Neural progenitor cell (in vitro differentiated cells): ENCODE results near the gene CFDP1. TPM values are rescaled to one million over a fixed set of nuclear protein-coding genes. Genes with fewer than 3 reads are reported as not detected.

Experiments
- DNase-seq: peaks from one replicate; pipeline ENCODE4 v3.0.0-alpha.2; 2016; ENCODE audit warnings: low spot score
- H2AFZ ChIP-seq: fragments of 200-600 bp; sonication (generic); replicated peaks from 2 replicates; pipeline ENCODE4 v1.6.1; 2016; ENCODE audit warnings: antibody characterized with exemption
- H3F3A ChIP-seq: fragments of 200-600 bp; sonication (generic); 2 replicates; pipeline ENCODE4 v1.6.1; 2016; ENCODE audit warnings: antibody characterized with exemption, low read depth
- H3K27ac ChIP-seq: fragments of 200-600 bp; sonication (generic); 2 replicates; pipeline ENCODE4 v1.5.1; 2016; ENCODE audit warnings: mild to moderate bottlenecking
- H3K27me3 ChIP-seq: fragments of 200-600 bp; sonication (generic); 2 replicates; pipeline ENCODE4 v1.6.1; 2016; ENCODE audit warnings: mild to moderate bottlenecking, moderate library complexity
- H3K36me3 ChIP-seq: fragments of 200-600 bp; sonication (generic); 2 replicates; pipeline ENCODE4 v1.5.1; 2016
- H3K4me1 ChIP-seq: fragments of 200-600 bp; sonication (generic); 2 replicates; pipeline ENCODE4 v1.6.1; 2016; ENCODE audit warnings: mixed run types
- H3K4me2 ChIP-seq: fragments of 200-600 bp; sonication (generic); 2 replicates; pipeline ENCODE4 v1.6.1; 2016
- H3K4me3 ChIP-seq: fragments of 200-600 bp; sonication (generic); 2 replicates; pipeline ENCODE4 v1.5.1; 2016
- H3K79me2 ChIP-seq: fragments of 200-600 bp; sonication (generic); 2 replicates; pipeline ENCODE4 v1.6.1; 2016; ENCODE audit warnings: low read depth
- H3K9ac ChIP-seq: fragments of 200-600 bp; sonication (generic); 2 replicates; pipeline ENCODE4 v1.6.1; 2016
- H3K9me3 ChIP-seq: fragments of 200-600 bp; sonication (generic); 2 replicates; pipeline ENCODE4 v1.5.1; 2016; ENCODE audit warnings: low read depth
- H4K20me1 ChIP-seq: fragments of 200-600 bp; sonication (generic); 2 replicates; pipeline ENCODE4 v1.6.1; 2016; ENCODE audit warnings: low read depth
- H3K27ac Mint-ChIP-seq: 3 replicates; pipeline ENCODE4 v1.8.0; 2021; ENCODE audit warnings: mixed read lengths
- H3K27me3 Mint-ChIP-seq: 2 replicates; pipeline ENCODE4 v1.8.0; 2022; ENCODE audit warnings: low read depth, mild to moderate bottlenecking, inconsistent platforms, moderate library complexity, mixed read lengths; ENCODE audit not compliant: insufficient read depth
- H3K36me3 Mint-ChIP-seq: 3 replicates; pipeline ENCODE4 v1.8.0; 2021; ENCODE audit warnings: mixed read lengths
- H3K4me1 Mint-ChIP-seq: 3 replicates; pipeline ENCODE4 v1.8.0; 2021; ENCODE audit warnings: mixed read lengths
- H3K4me3 Mint-ChIP-seq: 3 replicates; pipeline ENCODE4 v1.8.0; 2021; ENCODE audit warnings: mild to moderate bottlenecking, moderate library complexity, mixed read lengths
- H3K9me3 Mint-ChIP-seq: 3 replicates; pipeline ENCODE4 v1.8.0; 2020; ENCODE audit warnings: mixed read lengths
- CTCF ChIP-seq: fragments of 200-600 bp; sonication (generic); IDR thresholded peaks from 2 replicates; pipeline ENCODE4 v1.5.1; 2017; ENCODE audit warnings: antibody characterized with exemption, mild to moderate bottlenecking
- EZH2 ChIP-seq: fragments of 200-600 bp; sonication (generic); IDR thresholded peaks from 2 replicates; pipeline ENCODE4 v1.6.1; 2017; ENCODE audit warnings: antibody characterized with exemption, mild to moderate bottlenecking, moderate library complexity
- EZH2phosphoT487 ChIP-seq: fragments of 200-600 bp; sonication (generic); IDR thresholded peaks from 2 replicates; pipeline ENCODE4 v1.6.1; 2017; ENCODE audit warnings: antibody characterized with exemption
- total RNA-seq: library from RNA; depleted of rRNA; stranded (reverse); fragments of >200 nt; gene quantifications from 2 replicates; pipeline ENCODE4 v1.2.3, GENCODE V29; 2015; ENCODE audit warnings: low replicate concordance

CFDP1 gene
- total RNA-seq, 1 donor from 2014 or later: 159 TPM

GRCh38 chr16:75337430-75337829, 95.9 kb downstream of the CFDP1 start:
- H3K4me1 Mint-ChIP-seq: peaks cover 20% of the 10 kb centered on the region
- H3K36me3 ChIP-seq: peaks cover 6% of the 10 kb centered on the region
- no peak overlapping the region for H3K27ac ChIP-seq
- no peaks in the 10 kb centered on the region for H3K27me3 Mint-ChIP-seq
- no peak overlapping the region for H3K4me3 Mint-ChIP-seq
- H3K4me3 ChIP-seq: no peak overlapping the region
- H3K9ac ChIP-seq: no peak overlapping the region
- no peak overlapping the region for H3K4me2 ChIP-seq
- peaks cover 6% of the 10 kb centered on the region for H3K9me3 Mint-ChIP-seq
- peaks cover 38% of the 10 kb centered on the region for H3K36me3 Mint-ChIP-seq
- H2AFZ ChIP-seq: no peak overlapping the region
- H3K27me3 ChIP-seq: no peaks in the 10 kb centered on the region
- no peak overlapping the region for H3K27ac Mint-ChIP-seq
- H3K79me2 ChIP-seq: no peaks in the 10 kb centered on the region
- no peak for DNase-seq
- peaks cover 4% of the 10 kb centered on the region for H3F3A ChIP-seq
- TF ChIP-seq EZH2: no peak
- TF ChIP-seq EZH2phosphoT487: no peak
- no peak for TF ChIP-seq CTCF
- peaks cover 10% of the 10 kb centered on the region for H3K4me1 ChIP-seq
- H3K9me3 ChIP-seq: no peaks in the 10 kb centered on the region
- H4K20me1 ChIP-seq: no peaks in the 10 kb centered on the region

GRCh38 chr16:75336521-75336920, 96.8 kb downstream of the CFDP1 start:
- Mint-ChIP-seq H3K9me3 (peaks cover 6% of the 10 kb centered on the region), H3K27me3 (no peaks in the 10 kb centered on the region), H3K4me3 (no peak overlapping the region), H3K36me3 (peaks cover 38% of the 10 kb centered on the region), H3K4me1 (peaks cover 13% of the 10 kb centered on the region), H3K27ac (no peak overlapping the region)
- no peaks in the 10 kb centered on the region for H4K20me1 ChIP-seq
- no peak overlapping the region for H3K27ac ChIP-seq
- H2AFZ ChIP-seq: no peak overlapping the region
- no peak for DNase-seq
- H3K9ac ChIP-seq: no peak overlapping the region
- peaks cover 6% of the 10 kb centered on the region for H3K36me3 ChIP-seq
- H3F3A ChIP-seq: peaks cover 4% of the 10 kb centered on the region
- TF ChIP-seq CTCF (no peak), EZH2 (no peak), EZH2phosphoT487 (no peak)
- no peak overlapping the region for H3K4me3 ChIP-seq
- no peak overlapping the region for H3K4me2 ChIP-seq
- peaks cover 10% of the 10 kb centered on the region for H3K4me1 ChIP-seq
- no peaks in the 10 kb centered on the region for H3K27me3 ChIP-seq
- H3K79me2 ChIP-seq: no peaks in the 10 kb centered on the region
- no peaks in the 10 kb centered on the region for H3K9me3 ChIP-seq

- DNase-seq: no peak
- H3K4me3 Mint-ChIP-seq: no peak overlapping the region
- Histone ChIP-seq H3K27me3 (no peaks in the 10 kb centered on the region), H2AFZ (no peak overlapping the region), H3K9ac (no peak overlapping the region), H4K20me1 (no peaks in the 10 kb centered on the region), H3K27ac (no peak overlapping the region), H3K4me3 (no peak overlapping the region), H3K4me1 (no peaks in the 10 kb centered on the region), H3K9me3 (no peaks in the 10 kb centered on the region), H3K36me3 (no peaks in the 10 kb centered on the region), H3K79me2 (no peaks in the 10 kb centered on the region), H3F3A (no peaks in the 10 kb centered on the region), H3K4me2 (no peak overlapping the region)
- peaks cover 36% of the 10 kb centered on the region for H3K36me3 Mint-ChIP-seq
- no peak overlapping the region for H3K27ac Mint-ChIP-seq
- H3K27me3 Mint-ChIP-seq: no peaks in the 10 kb centered on the region
- peaks cover 14% of the 10 kb centered on the region for H3K4me1 Mint-ChIP-seq
- TF ChIP-seq CTCF (no peak), EZH2phosphoT487 (no peak), EZH2 (no peak)
- H3K9me3 Mint-ChIP-seq: peaks cover 6% of the 10 kb centered on the region
These were observed 99.6 kb downstream of the CFDP1 start for GRCh38 chr16:75333721-75334163.
